HL-60/S4 (cell line): Measurements from ENCODE around the gene DDX51.

ENCODE experiments used
- in situ Hi-C: fragments of 300-500 bp; cut with MboI; formaldehyde crosslinking; loops from 2 replicates; pipeline ENCODE4 v1.14.3; 2022; ENCODE audit warnings: low sequenced_read_pairs

Gene DDX51

DNA sequence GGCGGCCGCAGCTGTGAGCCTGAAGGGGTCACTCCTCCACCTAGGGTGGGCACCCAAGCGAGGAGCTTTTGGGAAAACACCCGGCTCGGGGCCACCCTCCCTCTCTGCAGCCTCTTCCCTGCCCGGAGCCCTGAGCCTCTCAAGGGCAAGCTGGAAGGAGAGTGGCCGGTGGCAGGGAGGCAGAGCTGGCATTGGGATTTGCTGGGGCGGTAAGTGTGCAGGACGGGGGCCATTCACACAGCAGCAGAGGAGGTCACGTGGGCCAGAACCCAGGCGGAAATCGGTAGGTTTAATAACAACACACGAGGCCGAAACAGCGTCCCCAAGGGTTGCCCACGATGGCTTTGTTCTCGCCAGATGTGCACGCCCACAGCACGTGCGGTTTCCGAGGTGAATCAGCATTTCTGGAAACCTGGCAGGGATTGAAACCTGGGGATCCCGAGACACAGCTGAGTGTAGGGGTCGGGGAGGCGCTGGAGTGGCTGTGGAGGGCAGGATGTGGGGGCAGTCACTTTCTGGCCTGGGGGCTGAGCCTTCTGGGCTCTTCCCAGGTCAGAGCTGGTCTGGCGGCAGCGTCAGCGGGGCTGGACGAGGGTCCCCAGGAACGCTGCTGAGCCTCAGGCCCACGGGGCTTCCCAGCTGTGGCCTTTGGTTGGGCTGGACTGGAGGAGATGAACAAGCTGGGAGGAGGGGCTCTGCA lies 23.6 kb upstream of the DDX51 start:
- in situ Hi-C loops = no loop called here

DNA sequence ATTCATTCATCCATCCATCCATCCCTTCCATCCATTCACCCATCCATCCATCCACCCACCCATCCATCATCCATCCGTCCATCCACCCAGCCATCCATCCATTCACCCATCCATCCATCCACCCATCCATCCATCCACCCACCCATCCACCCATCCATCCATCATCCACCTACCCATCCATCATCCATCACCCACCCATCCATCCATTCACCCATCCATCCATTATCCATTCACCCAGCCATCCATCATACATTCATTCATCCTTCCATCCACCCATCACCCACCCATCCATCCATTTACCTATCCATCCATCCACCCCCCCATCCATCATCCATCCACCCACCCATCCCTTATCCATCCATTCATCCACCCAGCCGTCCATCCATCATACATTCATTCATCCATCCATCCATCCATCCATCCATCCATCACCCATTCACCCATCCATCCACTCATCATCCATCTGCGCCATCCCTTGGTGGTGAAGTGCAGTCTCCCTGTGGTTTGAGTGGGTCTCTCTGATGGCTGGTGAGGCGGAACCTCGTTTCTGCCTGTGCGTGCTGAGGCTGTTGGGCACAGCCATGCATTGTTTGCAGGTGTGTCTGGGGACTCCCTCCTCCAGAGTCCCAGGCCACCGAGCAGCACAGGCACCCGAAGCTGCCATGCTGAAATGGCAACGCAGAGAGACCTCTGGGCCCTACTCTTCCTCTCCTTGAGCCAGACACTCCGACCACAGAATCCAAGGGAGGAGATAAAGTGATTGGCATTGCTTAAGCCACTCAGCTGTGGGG lies 22.9 kb upstream of the DDX51 start:
- in situ Hi-C loops = no loop called here

DNA sequence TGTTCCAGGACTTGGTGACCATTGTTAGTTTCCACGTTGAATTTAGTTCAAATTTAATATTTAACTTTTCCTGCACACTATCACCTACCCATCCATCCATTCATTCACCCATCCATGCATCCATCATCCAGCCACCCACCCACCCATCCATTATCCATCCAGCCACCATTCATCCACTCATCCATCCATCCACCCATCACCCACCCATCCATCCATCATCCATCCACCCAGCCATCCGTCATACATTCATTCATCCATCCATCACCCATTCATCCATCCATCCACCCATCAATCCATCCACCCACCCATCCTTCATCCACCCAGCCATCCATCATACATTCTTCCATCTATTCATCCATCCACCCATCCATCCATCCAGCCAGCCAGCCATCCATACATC lies 22.0 kb upstream of the DDX51 start:
- in situ Hi-C loops = no loop called here

DNA sequence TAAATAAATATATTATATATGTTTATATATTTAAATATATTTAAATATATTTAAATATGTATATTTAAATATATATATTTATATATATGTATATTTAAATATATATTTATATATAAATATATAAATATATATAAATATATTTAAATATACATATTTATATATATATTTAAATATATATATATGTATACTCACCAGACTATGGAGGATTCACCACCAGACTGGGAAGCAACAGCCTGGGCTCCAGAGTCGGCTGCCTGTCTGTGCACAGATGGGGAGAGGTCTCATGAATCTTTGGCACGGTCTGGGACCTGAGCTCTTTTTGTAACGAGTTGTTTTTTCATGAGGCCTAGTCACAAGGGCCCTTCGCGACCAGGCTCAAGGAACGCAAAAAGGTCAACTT lies 21.5 kb upstream of the DDX51 start:
- in situ Hi-C loops = no loop called here

DNA sequence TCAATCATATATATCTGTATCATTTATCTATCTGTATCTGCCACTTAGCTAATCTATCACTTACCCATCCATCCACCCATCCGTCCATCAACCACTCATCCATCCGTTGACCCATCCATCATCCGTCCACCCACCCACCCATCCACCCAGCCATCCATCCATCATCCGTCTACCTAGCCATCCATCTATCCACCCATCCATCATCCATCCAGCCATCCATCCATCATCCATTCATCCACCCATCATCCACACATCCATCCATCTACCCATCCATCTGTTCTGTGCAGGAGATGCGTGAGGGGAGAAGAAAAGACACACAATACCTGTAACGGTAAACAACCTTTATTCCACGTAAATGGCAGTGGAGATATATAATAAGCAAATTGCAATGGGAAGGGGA lies 20.3 kb upstream of the DDX51 start:
- in situ Hi-C loops = no loop called here

DNA sequence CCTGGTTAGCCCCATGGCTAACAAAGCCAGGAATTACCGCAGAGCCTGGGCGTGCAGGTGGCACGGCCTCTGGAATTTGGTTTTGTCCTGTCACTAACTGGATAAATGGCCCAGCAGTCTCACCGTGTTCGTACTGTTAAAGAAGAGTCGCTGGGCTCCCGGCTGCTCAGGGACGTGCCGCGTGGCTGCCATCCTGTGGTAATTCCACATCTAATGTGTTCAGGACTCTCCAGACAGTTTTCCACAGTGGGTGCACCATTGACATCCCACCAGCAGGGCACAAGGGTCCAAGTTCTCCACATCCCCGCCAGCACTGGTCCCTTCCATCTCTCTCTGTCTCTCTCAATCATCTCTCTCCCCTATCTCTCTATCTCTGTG lies 19.8 kb upstream of the DDX51 start:
- in situ Hi-C loops = no loop called here

DNA sequence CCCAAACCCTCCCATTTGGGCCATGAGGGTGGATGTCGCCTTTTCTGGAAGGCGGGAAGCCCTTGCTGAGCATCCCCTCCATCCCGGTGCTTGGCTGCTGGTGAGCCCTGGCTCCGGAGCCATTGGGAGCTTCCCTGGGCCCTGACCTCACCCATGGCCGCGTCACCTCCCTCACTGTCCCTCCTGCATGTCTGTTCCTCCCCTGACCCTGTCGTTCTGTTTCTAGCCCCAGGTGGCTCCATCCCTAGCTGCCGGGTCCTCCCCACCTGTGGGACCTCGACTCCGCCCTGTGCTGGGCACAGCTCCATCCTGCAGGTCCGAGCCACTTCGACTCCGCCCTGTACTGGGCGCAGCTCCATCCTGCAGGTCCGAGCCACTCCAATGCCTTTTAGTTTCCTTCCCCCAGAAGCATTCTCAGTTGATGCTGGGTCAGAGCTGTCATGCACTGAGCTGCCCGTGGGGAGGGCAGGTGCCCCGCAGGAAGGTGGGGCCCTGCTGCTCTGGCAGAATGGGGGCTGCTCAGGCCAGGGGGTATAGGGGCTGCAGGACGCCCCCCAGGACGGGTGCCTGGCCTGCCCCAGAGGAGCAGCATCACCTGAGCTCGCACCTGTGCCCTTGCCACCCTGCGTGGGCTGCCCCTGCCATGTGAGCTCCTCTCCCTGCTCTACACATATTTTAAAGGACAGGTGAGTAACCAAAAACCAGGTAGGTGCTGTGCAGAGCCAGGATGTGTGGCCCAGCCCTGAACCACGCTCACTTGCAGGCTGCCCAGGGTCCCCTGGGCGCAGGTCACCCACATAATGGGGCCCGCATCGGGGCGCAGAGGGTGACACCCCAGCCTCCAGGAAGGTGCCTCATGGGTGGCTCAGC lies 19.2 kb upstream of the DDX51 start:
- in situ Hi-C loops = no loop called here

DNA sequence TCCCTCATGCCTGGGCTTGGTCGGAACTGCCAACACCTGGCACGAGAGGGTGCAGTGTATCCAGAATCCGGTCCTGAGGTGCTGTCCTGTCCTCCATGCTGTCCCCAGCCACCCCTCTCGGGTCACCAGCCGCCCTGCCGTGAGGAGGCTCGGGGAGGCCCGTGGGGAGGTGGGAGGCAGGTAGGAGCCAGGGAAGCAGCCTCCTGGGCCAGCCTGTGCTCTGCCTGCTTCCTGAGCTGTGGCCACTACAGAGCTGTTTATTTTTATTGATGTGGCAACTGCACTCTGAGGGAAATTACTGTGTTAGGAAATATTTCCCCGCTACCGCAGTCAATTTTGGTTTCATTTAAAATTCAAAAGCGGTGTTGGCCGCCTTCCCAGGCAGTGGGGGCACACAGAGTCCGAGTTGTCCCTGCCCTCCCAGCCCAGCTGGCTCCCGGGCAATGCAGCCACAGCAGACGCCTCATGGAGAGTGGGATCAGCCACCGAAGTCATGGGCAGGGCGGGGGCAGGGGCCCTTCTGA lies 18.5 kb upstream of the DDX51 start:
- in situ Hi-C loops = no loop called here

DNA sequence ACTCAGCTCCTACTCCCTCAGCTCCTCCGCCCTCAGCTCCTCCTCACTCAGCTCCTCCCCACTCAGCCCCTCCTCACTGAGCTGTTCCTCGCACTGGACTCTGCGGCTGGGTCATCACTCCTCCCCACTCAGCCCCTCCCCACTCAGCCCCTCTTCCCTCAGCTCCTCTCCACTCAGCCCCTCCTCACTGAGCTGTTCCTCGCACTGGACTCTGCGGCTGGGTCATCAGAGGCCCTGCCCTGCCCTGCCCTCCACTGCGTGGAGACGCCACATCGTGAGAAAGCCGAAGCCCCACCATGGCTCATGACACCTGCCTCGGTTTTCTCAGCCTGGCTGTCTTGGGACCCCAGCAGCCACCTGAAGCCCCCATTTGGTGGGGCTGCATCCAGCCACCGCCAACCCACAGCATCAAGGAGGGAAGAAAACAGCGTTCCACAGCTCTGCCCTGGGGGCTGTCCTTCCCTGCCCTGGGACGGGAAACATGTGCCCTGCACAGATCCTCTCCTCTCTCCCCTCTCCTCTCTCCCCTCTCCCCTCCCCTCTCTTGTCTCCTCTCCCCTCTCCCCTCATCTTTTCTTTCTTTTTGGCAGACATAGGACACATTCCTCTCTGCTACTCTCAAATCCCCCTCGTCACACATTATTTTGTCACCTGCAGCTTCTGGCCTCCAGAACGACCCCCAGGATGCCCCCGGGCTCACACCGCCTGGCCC lies 17.8 kb upstream of the DDX51 start:
- in situ Hi-C loops = no loop called here

DNA sequence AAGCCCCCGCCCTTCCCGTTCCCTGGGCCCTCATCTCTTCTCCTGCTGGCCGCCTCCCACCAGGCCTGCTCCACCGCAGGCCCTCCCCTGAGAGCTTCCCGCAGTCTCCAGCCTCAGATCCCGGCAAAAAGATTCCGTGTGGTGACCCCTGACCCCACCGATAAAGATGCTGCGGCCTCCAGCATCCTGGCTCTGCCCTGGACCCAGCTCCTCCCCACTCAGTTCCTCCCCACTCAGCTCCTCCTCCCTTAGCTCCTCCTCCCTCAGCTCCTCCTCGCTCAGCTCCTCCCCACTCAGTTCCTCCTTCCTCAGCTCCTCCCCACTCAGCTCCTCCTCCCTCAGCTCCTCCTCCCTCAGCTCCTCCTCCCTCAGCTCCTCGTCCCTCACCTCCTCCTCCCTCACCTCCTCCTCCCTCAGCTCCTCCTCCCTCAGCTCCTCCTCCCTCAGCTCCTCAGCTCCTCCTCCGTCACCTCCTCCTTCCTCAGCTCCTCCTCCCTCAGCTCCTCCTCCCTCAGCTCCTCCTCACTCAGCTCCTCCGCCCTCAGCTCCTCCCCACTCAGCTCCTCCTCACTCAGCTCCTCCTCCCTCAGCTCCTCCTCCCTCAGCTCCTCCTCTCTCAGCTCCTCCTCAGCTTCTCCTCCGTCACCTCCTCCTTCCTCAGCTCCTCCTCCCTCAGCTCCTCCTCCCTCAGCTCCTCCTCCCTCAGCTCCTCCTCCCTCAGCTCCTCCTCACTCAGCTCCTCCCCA lies 17.1 kb upstream of the DDX51 start:
- in situ Hi-C loops = no loop called here

DNA sequence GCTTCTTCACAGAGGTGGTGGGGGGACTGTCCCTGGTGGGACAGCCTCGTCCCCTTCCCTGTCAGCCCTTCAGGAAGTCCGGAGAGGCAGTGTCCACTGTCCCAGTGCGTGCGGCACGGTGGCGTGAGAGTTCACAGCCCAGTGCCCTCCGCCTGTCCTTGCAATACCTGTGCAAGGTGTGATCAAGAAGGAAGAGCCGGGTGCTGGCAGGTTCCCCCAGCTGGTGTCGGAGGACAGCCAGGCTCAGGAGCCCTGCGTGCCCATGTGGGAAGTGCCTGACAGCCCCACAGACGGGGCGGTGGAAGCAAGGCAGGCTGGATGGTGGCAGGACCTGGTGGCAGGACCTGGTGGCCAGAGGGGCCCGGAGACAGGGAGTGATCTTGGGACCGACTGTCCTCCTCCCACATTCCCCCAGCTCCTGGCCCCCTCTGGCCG lies 16.5 kb upstream of the DDX51 start:
- in situ Hi-C loops = no loop called here

DNA sequence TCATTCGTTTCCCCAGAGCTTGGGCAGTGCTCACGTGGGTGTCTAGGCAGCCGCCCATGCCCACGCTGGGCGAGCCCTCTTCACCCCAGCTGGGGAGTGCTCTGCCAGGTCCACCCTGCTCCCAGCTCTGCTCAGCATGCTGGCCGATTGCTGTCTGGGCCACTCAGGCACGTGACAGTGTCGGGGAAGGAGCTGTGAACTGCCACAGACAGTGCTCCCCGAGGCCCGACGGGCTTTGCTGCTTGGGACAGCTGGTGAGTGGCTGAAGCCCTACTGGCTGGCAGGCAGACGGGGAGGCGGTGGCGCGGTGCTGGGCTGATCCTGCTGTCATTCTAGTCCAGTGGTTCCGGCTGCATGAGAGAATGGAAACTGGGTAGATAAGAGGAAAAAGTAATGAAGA lies 15.9 kb upstream of the DDX51 start:
- in situ Hi-C loops = no loop called here

DNA sequence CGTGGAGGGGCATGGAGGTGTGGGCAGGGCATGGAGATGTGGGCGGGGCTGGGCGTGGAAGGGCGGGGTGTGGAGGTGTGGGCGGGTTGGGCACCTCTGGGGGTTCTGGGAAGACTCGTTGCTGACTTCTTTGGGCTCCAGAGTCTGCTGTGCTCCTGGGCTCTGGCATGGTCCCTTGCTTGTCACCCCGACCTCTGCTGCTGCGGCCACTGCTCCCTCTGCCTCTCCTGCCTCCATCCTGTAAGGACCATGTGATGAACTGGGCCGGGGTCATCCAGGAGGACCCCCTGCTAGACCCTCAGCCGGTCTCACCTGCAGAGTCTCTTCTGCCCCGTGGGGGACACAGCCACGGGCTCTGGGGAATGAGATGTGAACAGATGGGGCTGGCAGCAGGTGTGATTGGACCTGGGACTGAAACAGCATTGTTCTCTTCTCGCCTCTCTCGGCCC lies 15.5 kb upstream of the DDX51 start:
- in situ Hi-C loops = no loop called here

DNA sequence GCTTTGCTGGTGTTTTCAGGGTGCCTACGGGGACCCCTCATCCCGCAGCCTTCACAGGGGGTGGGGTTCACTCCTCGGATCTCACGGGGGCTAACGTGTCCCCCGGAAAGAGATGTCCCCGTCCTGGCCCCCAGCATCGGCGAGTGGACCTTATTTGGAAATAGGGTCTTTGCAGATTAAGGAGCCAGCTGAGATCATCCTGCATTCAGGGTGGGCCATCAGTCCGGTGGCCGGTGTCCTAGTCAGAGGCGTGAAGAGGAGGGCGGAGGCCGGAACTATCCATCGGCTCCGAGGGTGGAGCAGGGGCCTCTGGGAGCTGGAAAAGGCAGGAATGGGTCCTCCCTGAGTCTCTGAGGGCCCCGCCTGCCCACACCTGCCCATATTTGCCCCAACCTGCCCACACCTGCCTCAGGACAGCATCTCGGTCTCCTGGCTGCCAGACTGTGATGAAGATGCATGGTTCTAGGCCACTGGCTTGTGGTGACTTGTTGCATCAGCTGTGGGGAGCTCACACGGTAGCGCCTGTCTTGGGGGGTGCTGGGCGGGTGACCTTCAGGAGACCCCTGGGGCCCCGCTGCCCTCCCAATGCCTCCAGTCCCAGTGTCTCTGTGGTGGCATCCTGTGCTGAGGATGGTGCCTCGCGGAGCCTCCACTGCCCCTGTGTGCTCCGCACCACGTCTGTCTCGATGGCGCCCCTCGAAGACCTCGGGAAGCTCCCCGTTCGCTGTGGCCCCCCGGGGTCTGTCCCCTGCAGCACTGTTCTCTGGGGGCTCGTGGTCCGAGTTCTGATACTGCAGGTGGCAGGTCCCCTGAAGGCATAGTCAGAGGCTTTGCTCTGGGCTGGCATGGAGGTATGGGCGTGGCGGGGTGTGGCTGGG lies 14.8 kb upstream of the DDX51 start:
- in situ Hi-C loops = no loop called here

DNA sequence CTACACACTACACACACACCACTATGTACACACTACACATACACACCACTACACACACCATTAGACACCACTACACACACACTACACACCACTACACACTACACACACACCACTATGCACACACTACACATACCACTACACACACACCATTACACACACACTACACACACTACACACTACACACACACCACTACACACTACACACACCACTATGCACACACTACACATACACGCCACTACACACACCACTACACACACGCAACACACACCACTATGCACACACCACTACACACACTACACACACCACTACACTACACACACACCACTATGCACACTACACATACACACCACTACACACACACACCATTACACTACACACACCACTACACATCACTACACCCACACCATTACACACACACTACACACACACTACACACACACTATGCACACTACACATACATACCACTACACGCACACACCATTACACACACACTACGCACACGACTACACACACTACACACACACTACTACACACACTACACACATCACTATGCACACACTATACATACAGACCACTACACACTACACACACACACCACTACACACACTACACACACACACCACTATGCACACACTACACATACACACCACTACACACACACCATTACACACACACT lies 13.8 kb upstream of the DDX51 start:
- in situ Hi-C loops = no loop called here

DNA sequence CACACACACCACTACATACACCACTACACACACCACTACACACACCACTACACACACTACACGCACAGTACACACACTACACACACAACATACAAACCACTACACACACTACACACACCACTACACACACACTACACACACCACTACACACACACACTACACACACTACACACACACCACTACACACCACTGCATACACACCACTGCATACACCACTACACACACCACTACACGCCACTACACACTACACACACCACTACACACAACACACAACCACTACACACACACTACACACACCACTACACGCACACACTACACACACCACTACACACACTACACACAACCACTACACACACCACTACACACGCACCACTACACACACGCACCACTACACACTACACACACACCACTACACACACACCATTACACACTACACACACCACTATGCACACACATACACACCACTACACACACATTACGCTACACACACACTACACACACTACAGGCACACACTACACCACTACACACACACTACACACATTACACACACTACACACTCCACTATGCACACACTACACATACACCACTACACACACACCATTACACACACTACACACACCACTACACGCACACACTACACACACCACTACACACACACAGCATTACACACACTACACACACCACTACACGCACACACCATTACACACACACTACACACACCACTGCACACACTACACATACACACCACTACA lies 12.6 kb upstream of the DDX51 start:
- in situ Hi-C loops = no loop called here

DNA sequence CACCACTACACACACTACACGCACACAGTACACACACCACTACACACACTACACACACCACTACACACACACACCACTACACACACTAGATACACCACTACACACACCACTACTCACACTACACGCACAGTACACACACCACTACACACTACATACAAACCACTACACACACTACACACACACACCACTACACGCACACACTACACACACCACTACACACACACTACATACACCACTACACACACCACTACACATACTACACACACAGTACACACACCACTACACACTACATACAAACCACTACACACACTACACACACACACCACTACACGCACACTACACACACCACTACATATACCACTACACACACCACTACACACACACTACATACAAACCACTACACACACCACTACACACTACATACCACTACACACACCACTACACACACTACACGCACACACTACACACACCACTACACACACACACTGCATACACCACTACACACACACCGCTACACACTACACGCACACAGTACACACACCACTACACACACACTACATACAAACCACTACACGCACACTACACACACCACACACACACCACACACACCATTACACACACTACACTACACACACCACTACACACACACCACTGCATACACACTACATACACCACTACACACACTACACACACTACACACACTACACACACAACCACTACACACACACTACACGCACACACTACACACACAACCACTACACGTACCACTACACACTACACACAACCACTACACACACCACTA lies 11.9 kb upstream of the DDX51 start:
- in situ Hi-C loops = no loop called here
